H1 (cell line): ENCODE measurements around the gene NAA60. TPM values are rescaled to one million over a fixed set of nuclear protein-coding genes. Genes with fewer than 3 reads are reported as not detected.
"Not testable (repeated sequence)": the region's sequence is repeated elsewhere in the genome, so short reads cannot be mapped to it uniquely, and the experiment has no call there.

ENCODE experiments used
- CTCF ChIA-PET: fragments of 300-600 bp; sonication (Branson Sonifier 250); formaldehyde crosslinking; loops from one replicate; lab custom pipeline; 2021; ENCODE audit not compliant: partially characterized antibody; lab: Charles Lee
- POLR2A ChIA-PET: fragments of 300-600 bp; sonication (Branson Sonifier 250); formaldehyde crosslinking; loops from one replicate; lab custom pipeline; 2021; ENCODE audit warnings: inconsistent platforms; ENCODE audit not compliant: partially characterized antibody; lab: Charles Lee
- DNase-seq, 2 experiments: peaks; one replicate each; pipeline versions ENCODE4 v3.0.0 to v3.0.0-alpha.2; 2010 to 2022; ENCODE audit warnings: low spot score in 2 of 2, low read depth in 1 of 2, mixed read lengths in 1 of 2
- FAIRE-seq: peaks from 2 replicates; lab custom pipeline; 2011; peaks lifted over from hg19 to GRCh38; lab: Jason Lieb, UNC
- H2AFZ ChIP-seq: 2 replicates; pipeline ENCODE4 v1.8.1; 2012; ENCODE audit warnings: low read length, inconsistent platforms
- H2AK5ac ChIP-seq: 2 replicates; pipeline ENCODE4 v1.6.1; 2013; ENCODE audit warnings: low read depth, low read length
- H2BK120ac ChIP-seq: replicated peaks from 2 replicates; pipeline ENCODE3; 2013; ENCODE audit warnings: low read depth, low read length, inconsistent platforms
- H2BK12ac ChIP-seq: 2 replicates; pipeline ENCODE4 v1.6.1; 2013; ENCODE audit warnings: low read depth, low read length
- H2BK15ac ChIP-seq: 2 replicates; pipeline ENCODE4 v1.6.1; 2013; ENCODE audit warnings: low read length
- H2BK20ac ChIP-seq: 2 replicates; pipeline ENCODE4 v1.6.1; 2013; ENCODE audit warnings: low read length
- H2BK5ac ChIP-seq: 2 replicates; pipeline ENCODE4 v1.6.1; 2013; ENCODE audit warnings: low read depth, low read length
- H3K14ac ChIP-seq: 2 replicates; pipeline ENCODE4 v1.6.1; 2013; ENCODE audit warnings: inconsistent platforms; ENCODE audit not compliant: insufficient read length
- H3K18ac ChIP-seq: 2 replicates; pipeline ENCODE4 v1.6.1; 2013; ENCODE audit warnings: low read length; ENCODE audit errors: extremely low read depth
- H3K23ac ChIP-seq: 2 replicates; pipeline ENCODE4 v1.6.1; 2013; ENCODE audit warnings: inconsistent platforms; ENCODE audit not compliant: insufficient read length
- H3K23me2 ChIP-seq: 2 replicates; pipeline ENCODE4 v1.6.1; 2013; ENCODE audit warnings: low read depth, low read length
- H3K27ac ChIP-seq: 2 replicates; pipeline ENCODE4 v1.6.1; 2011; ENCODE audit warnings: low read depth, low read length, inconsistent platforms
- H3K27me3 ChIP-seq, 4 experiments: replicated peaks in 1 of 4; 1 replicate in 1 of 4; 2 replicates in 3 of 4; pipeline versions ENCODE4 v1.6.1 to v1.8.1; 2011 to 2013; ENCODE audit warnings: low read length in 3 of 4, mild to moderate bottlenecking in 3 of 4, inconsistent platforms in 2 of 4, mixed read lengths in 2 of 4, moderate library complexity in 1 of 4; ENCODE audit not compliant: control insufficient read depth in 3 of 4, insufficient read depth in 3 of 4; ENCODE audit errors: extremely low read depth in 1 of 4
- H3K36me3 ChIP-seq, 4 experiments: 2 replicates each; pipeline versions ENCODE4 v1.6.1 to v1.8.1; 2011 to 2013; ENCODE audit warnings: mild to moderate bottlenecking in 4 of 4, low read length in 3 of 4, moderate library complexity in 2 of 4, control low read depth in 1 of 4, inconsistent platforms in 1 of 4; ENCODE audit not compliant: insufficient read depth in 4 of 4, control insufficient read depth in 2 of 4
- H3K4ac ChIP-seq: replicated peaks from 2 replicates; pipeline ENCODE3; 2013; ENCODE audit warnings: low read length, low read depth, mixed read lengths, inconsistent platforms; ENCODE audit not compliant: insufficient read length
- H3K4me1 ChIP-seq, 4 experiments: replicated peaks in 1 of 4; 1 replicate in 1 of 4; 2 replicates in 3 of 4; pipeline versions ENCODE4 v1.6.1 to v1.8.1; 2011 to 2013; ENCODE audit warnings: low read length in 3 of 4, inconsistent platforms in 2 of 4, mixed read lengths in 1 of 4; ENCODE audit not compliant: insufficient read depth in 4 of 4, control insufficient read depth in 3 of 4
- H3K4me2 ChIP-seq, 2 experiments: 2 replicates each; pipeline versions ENCODE4 v1.6.1 to v1.8.1; 2011 to 2013; ENCODE audit warnings: low read depth in 2 of 2, low read length in 2 of 2, control low read depth in 1 of 2, inconsistent platforms in 1 of 2, mild to moderate bottlenecking in 1 of 2; ENCODE audit not compliant: insufficient read depth in 1 of 2
- H3K4me3 ChIP-seq, 4 experiments: fragments of 200-600, 300-600 bp in 1 of 4; sonication (generic), shearing (Covaris generic), sonication (Bioruptor Twin) in 1 of 4; 2 replicates each; pipeline versions ENCODE4 v1.5.1 to v1.8.1; 2011 to 2016; ENCODE audit warnings: low read length in 4 of 4, low read depth in 3 of 4, control low read depth in 2 of 4, inconsistent platforms in 2 of 4, mild to moderate bottlenecking in 2 of 4, mixed read lengths in 1 of 4, moderate library complexity in 1 of 4; ENCODE audit not compliant: insufficient read depth in 2 of 4; ENCODE audit errors: extremely low read depth in 1 of 4
- H3K56ac ChIP-seq: replicated peaks from 2 replicates; pipeline ENCODE3; 2013; ENCODE audit warnings: low read depth, mild to moderate bottlenecking, mixed read lengths, low read length, inconsistent platforms; ENCODE audit not compliant: insufficient read length
- H3K79me1 ChIP-seq: 2 replicates; pipeline ENCODE4 v1.6.1; 2013; ENCODE audit warnings: low read depth, low read length, control low read depth
- H3K79me2 ChIP-seq, 2 experiments: 2 replicates each; pipeline versions ENCODE4 v1.6.1 to v1.8.1; 2012 to 2013; ENCODE audit warnings: low read length in 2 of 2, mild to moderate bottlenecking in 2 of 2, inconsistent platforms in 1 of 2; ENCODE audit not compliant: insufficient read depth in 2 of 2, control insufficient read depth in 1 of 2
- H3K9ac ChIP-seq, 4 experiments: replicated peaks in 1 of 4; 1 replicate in 1 of 4; 2 replicates in 3 of 4; pipeline versions ENCODE4 v1.6.1 to v1.8.1; 2011 to 2013; ENCODE audit warnings: low read depth in 3 of 4, low read length in 3 of 4, control low read depth in 2 of 4, mild to moderate bottlenecking in 2 of 4, moderate library complexity in 2 of 4, inconsistent platforms in 1 of 4; ENCODE audit errors: extremely low read depth in 1 of 4
- H3K9me3 ChIP-seq, 2 experiments: 2 replicates each; pipeline versions ENCODE4 v1.6.1 to v1.8.1; 2012 to 2013; ENCODE audit warnings: mild to moderate bottlenecking in 2 of 2, moderate library complexity in 2 of 2, control low read depth in 1 of 2, inconsistent platforms in 1 of 2, low read depth in 1 of 2, low read length in 1 of 2, mixed read lengths in 1 of 2; ENCODE audit not compliant: insufficient read depth in 2 of 2
- H4K20me1 ChIP-seq, 2 experiments: replicated peaks in 1 of 2; 2 replicates each; pipeline versions ENCODE3 to v1.8.1; 2011 to 2013; ENCODE audit warnings: inconsistent platforms in 2 of 2, low read length in 2 of 2, mild to moderate bottlenecking in 1 of 2; ENCODE audit not compliant: insufficient read depth in 2 of 2, control insufficient read depth in 1 of 2
- H4K5ac ChIP-seq: 2 replicates; pipeline ENCODE4 v1.6.1; 2013; ENCODE audit warnings: low read length, low read depth, mixed read lengths, inconsistent platforms; ENCODE audit not compliant: insufficient read length
- H4K8ac ChIP-seq: 2 replicates; pipeline ENCODE4 v1.8.0; 2013; ENCODE audit warnings: mild to moderate bottlenecking, moderate library complexity, low read length, inconsistent platforms; ENCODE audit not compliant: insufficient read depth; ENCODE audit errors: extremely low read depth
- H4K91ac ChIP-seq: replicated peaks from 2 replicates; pipeline ENCODE3; 2013; ENCODE audit warnings: low read length, mixed read lengths, inconsistent platforms; ENCODE audit not compliant: insufficient read length
- WGBS, 2 experiments: shearing (Covaris generic) in 1 of 2; methylation state at CpG; one replicate each; pipeline versions ENCODE4 v1.1.6 to v1.1.7; 2013 to 2015; ENCODE audit warnings: low lambda C conversion rate in 2 of 2, mixed read lengths in 2 of 2, inconsistent platforms in 1 of 2, low coverage in 1 of 2, missing lambda C conversion rate in 1 of 2; ENCODE audit not compliant: insufficient replicate concordance in 2 of 2, insufficient coverage in 1 of 2, insufficient read length in 1 of 2; ENCODE audit errors: extremely low coverage in 1 of 2, missing lambda C conversion rate in 1 of 2; 5-methylcytosine and 5-hydroxymethylcytosine counted together
- polyA plus RNA-seq, 7 experiments: library from polyadenylated mRNA; depleted of rRNA in 3 of 7; stranded (reverse) in 5 of 7; unstranded in 2 of 7; fragments of >200 nt in 5 of 7; fragments of 200-250 nt in 2 of 7; gene quantifications; 1 replicate in 5 of 7; 2 replicates in 1 of 7; 4 replicates in 1 of 7; pipeline versions ENCODE4 v1.2.1 to v1.2.3, GENCODE V29; 2011 to 2013; ENCODE audit warnings: missing spikeins in 2 of 7, mixed read lengths in 2 of 7
- total RNA-seq: library from RNA; stranded (reverse); fragmentation: NEBNext Ultra II Directional; extraction: Animal tissue kit (Norgen Biotek cat#: 25700); gene quantifications from 2 replicates; pipeline ENCODE4 v1.2.1, GENCODE V29; 2021

Gene NAA60
- total and polyA plus RNA-seq, 2 of the 8 experiments (the other 6 are each of a cell fraction or from before 2014, with no cell fraction given) = 34.1 to 47.6 TPM

DNA sequence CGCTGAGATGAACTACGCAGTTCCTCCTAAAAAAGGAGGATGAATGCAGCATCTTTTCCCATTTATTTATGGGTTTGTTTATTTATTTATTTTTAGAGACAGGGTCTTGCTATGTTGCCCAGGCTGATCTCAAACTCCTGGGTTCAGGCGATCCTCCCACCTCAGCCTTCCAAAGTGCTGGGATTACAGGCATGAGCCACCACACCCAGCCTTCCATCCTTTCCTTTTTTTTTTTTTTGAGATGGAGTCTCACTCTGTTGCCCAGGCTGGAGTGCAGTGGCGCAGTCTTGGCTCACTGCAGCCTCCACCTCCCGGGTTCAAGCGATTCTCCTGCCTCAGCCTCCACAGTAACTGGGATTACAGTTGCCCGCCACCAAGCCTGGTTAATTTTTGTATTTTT lies 31.4 kb downstream of the NAA60 start:
- H2BK120ac ChIP-seq, H2AFZ ChIP-seq, H3K36me3 ChIP-seq, H2AK5ac ChIP-seq, H3K23me2 ChIP-seq, H2BK20ac ChIP-seq, H3K4me3 ChIP-seq, H3K23ac ChIP-seq, FAIRE-seq, H4K8ac ChIP-seq, H3K18ac ChIP-seq, H3K14ac ChIP-seq, H4K5ac ChIP-seq, H3K9me3 ChIP-seq, H3K4me1 ChIP-seq, H3K27ac ChIP-seq, H4K91ac ChIP-seq, H3K4me2 ChIP-seq, H3K56ac ChIP-seq, H3K9ac ChIP-seq, DNase-seq, H3K4ac ChIP-seq, H2BK15ac ChIP-seq, H2BK5ac ChIP-seq, H3K27me3 ChIP-seq, H2BK12ac ChIP-seq: not testable (repeated sequence)
- ChIA-PET CTCF (interaction anchor here (0.9 kb wide), 1 partner anchor 17 kb away, joined by 4 read pairs; no protein-coding TSS in a partner anchor), POLR2A (interaction anchor here (1.0 kb wide), 1 partner anchor 16 kb away, joined by 3 read pairs; no protein-coding TSS in a partner anchor)
- Histone ChIP-seq H4K20me1 (peaks cover 10 to 11% of the 10 kb centered on the region in 2 experiments), H3K79me2 (peaks cover 0 to 67% of the 10 kb centered on the region in 2 experiments; a peak in 3 of 4 replicates), H3K79me1 (peaks cover 12% of the 10 kb centered on the region)
- 91% methylated on average over 5 of the region's 7 CpGs; no CpG with 5 or more reads in 1 of the 2 experiments for WGBS, 2 experiments
